DMS153 treated with DMSO at 0.1 percent for 48 hours (cell line): ENCODE results near the gene BTBD9.
"Not testable (repeated sequence)": the region's sequence is repeated elsewhere in the genome, so short reads cannot be mapped to it uniquely, and the experiment has no call there.

ENCODE experiments used
- DNase-seq: peaks from one replicate; lab custom pipeline; 2025; ENCODE audit not compliant: unreplicated experiment; lab: John Stamatoyannopoulos, UW

Gene BTBD9

GRCh38 chr6:38349795-38350194, 289.9 kb downstream of the BTBD9 start:
- no peak for DNase-seq

GRCh38 chr6:38349221-38349620, 290.5 kb downstream of the BTBD9 start:
- DNase-seq, result no peak

GRCh38 chr6:38348371-38348770, 291.4 kb downstream of the BTBD9 start:
- DNase-seq, result no peak

- not testable (repeated sequence) for DNase-seq
These were observed 291.9 kb downstream of the BTBD9 start for GRCh38 chr6:38347829-38348228.

- no peak for DNase-seq
These were observed 293.2 kb downstream of the BTBD9 start for GRCh38 chr6:38346291-38347079.

GRCh38 chr6:38345586-38345985, 294.1 kb downstream of the BTBD9 start:
- DNase-seq, result no peak

GRCh38 chr6:38341496-38341895, 298.2 kb downstream of the BTBD9 start:
- no peak for DNase-seq

GRCh38 chr6:38339914-38340313, 299.8 kb downstream of the BTBD9 start:
- DNase-seq, result no peak

- no peak for DNase-seq
These were observed 301.8 kb downstream of the BTBD9 start for GRCh38 chr6:38337819-38338465.

GRCh38 chr6:38336922-38337321, 302.8 kb downstream of the BTBD9 start:
- DNase-seq, result no peak

- peak; percentile 10 for DNase-seq
These were observed 312.9 kb downstream of the BTBD9 start for GRCh38 chr6:38326837-38327236.

- DNase-seq, result no peak
These were observed 316.5 kb downstream of the BTBD9 start for GRCh38 chr6:38323216-38323615.

- no peak for DNase-seq
These were observed 317.6 kb downstream of the BTBD9 start for GRCh38 chr6:38322138-38322537.

- DNase-seq, result no peak
These were observed 318.9 kb downstream of the BTBD9 start for GRCh38 chr6:38320843-38321242.

GRCh38 chr6:38320358-38320757, 319.4 kb downstream of the BTBD9 start:
- no peak for DNase-seq

- no peak for DNase-seq
These were observed 320.2 kb downstream of the BTBD9 start for GRCh38 chr6:38319256-38320212.

- no peak for DNase-seq
These were observed 323.4 kb downstream of the BTBD9 start for GRCh38 chr6:38316099-38316868.

- no peak for DNase-seq
These were observed 328.5 kb downstream of the BTBD9 start for GRCh38 chr6:38311201-38311600.

- no peak for DNase-seq
These were observed 329.7 kb downstream of the BTBD9 start for GRCh38 chr6:38310061-38310460.

GRCh38 chr6:38307740-38308139, 332.0 kb downstream of the BTBD9 start:
- DNase-seq, result no peak

GRCh38 chr6:38306931-38307330, 332.8 kb downstream of the BTBD9 start:
- DNase-seq, result no peak
